ENCODE measurements around the gene PTPRM.

DNA sequence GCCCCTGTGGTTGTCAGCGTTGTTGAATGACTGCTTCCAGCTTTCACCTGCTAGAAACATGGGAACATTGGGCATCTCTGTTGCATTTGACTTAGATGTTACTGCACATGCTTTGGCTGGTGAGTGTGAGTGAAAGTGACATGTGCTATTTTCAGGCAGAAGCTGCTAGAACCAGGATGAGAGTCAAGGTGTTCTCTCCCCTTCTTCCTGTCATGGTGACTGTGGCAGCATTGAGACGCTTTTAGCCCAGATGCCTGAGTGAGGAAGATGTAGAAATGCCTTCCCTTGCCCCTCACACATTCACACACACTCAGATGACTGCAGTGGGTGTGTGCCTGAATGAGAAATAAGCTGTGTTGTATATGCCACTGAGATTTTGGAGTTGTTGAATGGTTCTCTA lies 220.2 kb downstream of the PTPRM start:
- TF ChIP-seq ZNF274 (IDR thresholded peaks at IDR 0.05; ENCODE audit: low read depth, low read length) (no peak), SUZ12 (IDR thresholded peaks at IDR 0.05; ENCODE audit: extremely low read depth, insufficient read depth, insufficient read length) (no peak), YY1 (IDR thresholded peaks at IDR 0.05; ENCODE audit: insufficient read depth, insufficient read length) (no peak)
